Stimulated activated CD4-positive, alpha-beta T cell treated with anti-CD3 and anti-CD28 coated beads, Interleukin-2, amount 100 ng/mL, for 48 hours (primary cell): ENCODE data around the gene GDPD4.
"Not testable (repeated sequence)": the region's sequence is repeated elsewhere in the genome, so short reads cannot be mapped to it uniquely, and the experiment has no call there.

Experiments
- DNase-seq, 2 donors: peaks; one replicate each; pipeline ENCODE4 v3.0.0-alpha.2; 2020

The GDPD4 gene, protein sequence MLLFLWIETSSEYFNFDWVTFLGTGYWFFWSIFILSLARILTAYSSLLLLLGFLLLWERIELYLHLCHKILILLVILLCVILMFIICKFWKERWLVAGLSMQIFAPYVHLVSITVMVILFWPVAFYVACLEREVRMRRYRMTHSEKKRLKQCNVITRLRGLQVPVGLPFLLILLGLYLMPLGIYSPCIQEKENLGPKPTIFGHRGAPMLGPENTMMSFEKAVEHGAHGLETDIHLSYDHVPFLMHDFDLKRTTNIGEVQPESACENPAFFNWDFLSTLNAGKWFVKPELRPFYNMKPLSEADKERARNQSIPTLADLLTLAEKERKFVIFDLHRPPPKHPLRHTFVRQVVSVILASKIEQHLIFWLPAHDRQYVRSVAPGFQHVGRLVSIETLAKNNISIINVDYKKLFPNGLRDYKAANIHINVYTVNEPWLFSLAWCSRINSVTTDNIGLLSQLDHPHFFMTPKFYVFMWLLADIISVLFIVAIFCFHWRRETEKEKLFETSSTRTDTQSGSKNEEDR

DNA sequence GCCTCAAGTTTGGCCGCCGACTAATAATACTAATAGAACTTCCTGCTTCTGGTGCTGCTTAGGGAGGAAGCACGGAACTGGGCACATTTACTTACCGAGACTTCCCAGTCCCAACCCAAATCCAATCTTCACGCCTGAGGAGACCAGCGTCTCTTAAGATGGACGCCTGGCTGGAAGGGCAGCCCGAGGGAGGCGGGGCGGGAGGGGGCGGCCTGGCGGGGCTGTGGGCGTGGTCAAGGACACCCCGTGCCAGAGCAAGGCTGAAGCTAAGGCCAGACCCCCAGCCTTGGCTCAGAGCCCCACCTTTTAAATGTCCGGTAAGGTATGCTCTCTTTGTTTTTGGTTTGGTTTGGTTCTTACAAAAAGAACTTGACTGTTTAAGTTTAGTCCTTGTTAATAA, at the start of gene GDPD4:
Gene GDPD4 (minus strand): TSS at position 177 of the 400 bp plus-strand sequence. CDS start 16,549 bp downstream, outside the sequence.
- no peak for DNase-seq

DNA sequence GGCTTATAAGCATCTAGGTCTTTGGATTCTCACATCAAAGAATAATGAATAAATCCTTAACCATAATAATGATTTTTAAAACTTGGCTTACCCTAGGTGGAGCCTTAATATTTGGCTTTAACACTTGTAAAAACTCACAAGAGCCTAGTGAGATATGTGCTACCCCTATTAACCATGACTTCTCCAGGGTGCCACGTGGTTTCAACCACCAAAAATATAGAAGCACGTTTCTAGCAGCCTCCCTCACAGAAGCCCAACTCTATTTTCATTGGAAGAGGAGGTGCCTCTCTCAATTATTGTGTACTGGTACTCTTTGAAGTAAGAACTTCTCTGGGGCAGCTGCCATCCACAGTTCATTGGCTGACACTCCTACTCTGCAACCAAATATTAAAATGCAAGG, 46.5 kb upstream of the GDPD4 start:
- DNase-seq, result no peak

DNA sequence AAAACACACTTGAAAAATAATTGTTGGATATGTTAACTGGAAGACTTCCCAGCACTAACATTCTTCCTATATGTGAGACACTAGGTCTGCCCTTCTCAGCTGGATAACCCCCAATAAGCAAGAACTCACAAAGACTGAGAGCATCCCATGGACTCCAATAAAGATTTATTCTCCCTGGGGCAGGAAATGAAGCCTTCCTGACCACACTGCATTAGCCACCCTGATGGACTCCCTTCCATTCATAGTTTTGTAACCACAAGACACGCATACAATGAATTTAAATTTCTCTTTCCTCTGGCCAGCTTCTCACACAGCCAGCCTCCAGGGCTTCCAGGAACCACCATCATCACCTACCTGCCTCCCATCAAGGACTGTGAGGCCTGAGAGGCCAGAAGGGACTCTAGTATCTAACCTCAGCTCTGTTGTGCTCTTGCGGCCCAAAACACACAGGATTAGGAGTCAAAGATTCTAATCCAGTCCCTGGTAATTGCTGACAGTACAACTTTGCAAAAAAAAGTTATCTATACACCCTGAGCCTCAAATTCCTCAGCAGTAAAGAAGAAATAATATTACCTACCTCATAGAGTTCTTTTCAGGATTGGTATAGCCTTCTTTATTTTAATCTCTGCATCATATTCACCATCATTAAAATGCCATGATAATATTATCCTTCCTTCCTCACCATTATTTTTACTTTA, 45.6 kb upstream of the GDPD4 start:
- no peak for DNase-seq

DNA sequence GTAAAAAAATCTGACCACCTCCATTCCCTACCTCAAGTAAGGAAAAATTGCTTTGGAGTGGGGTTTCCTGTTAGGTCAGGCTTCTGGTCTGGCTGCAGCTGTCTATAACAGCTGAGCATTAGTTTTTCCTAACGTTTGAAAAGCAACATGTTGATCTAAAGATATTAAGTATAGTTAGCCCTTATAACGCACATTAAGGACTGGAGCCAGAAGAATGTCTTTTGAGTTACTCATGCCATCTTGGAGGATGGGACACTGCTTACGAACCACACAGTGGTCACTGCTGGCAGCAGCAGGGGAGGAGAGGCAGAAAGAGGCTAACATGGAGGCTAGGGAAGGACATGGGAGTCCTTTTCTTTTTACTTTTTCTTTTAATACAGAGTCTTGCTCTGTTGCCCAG, 44.1 kb upstream of the GDPD4 start:
- DNase-seq, result no peak

GRCh38 chr11:77340501-77340900, 39.0 kb upstream of the GDPD4 start:
- DNase-seq, result no peak

GRCh38 chr11:77332259-77332658, 30.8 kb upstream of the GDPD4 start:
- DNase-seq, result no peak

- no peak for DNase-seq
These were observed 23.7 kb upstream of the GDPD4 start for GRCh38 chr11:77325159-77325558.

- no peak for DNase-seq
These were observed 23.0 kb upstream of the GDPD4 start for GRCh38 chr11:77324508-77324907.

DNA sequence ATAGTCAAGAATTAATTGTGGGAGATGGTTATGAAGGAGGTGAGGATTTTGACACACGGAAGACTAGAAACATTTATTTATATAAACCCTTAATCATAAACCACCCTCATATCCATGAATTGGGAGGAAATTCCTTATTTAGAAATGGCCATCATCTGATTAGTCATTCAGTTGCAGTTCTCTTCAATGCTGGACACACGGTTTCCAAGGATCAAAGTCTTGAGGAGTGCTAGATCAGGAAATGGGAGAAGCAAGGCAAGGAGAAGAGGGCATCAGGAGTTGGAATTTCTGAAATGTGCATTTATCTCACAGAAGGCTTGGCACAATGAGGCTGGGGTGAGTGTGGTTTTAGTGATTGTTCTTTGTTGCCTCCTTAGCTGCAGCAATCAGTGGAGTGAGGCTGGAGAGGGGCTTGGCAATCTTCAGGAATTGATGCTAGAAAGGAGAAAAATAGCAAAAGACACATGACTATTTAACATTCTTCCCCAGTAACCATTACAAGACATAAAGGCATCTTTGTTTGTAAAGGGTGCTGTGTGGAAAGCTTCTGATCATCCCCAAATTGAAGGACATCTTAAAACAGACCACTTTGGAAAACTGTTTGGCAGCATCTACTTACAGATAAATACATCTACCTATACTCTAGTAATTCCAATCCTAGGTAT, 21.6 kb upstream of the GDPD4 start:
- DNase-seq, result no peak

- no peak for DNase-seq
These were observed 21.0 kb upstream of the GDPD4 start for GRCh38 chr11:77322506-77322905.

GRCh38 chr11:77320351-77320750, 18.9 kb upstream of the GDPD4 start:
- DNase-seq, result no peak

DNA sequence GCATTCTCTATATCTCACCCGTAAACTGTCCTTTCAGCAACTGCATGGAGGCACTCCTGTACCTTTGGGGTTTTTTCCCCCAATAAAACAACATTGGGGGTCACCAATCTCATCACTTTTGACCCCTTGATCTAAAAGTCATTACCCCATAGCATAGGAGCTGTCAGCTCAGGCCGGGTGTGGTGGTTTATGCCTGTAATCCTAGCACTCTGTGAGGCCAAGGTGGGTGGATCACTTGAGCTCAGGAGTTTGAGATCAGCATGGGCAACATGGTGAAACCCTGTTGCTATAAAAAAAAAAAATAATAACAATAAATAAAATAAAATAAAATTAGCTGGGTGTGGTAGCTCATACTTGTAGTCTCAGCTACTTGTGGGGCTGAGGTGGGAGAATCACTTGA, 17.1 kb upstream of the GDPD4 start:
- no peak for DNase-seq

DNA sequence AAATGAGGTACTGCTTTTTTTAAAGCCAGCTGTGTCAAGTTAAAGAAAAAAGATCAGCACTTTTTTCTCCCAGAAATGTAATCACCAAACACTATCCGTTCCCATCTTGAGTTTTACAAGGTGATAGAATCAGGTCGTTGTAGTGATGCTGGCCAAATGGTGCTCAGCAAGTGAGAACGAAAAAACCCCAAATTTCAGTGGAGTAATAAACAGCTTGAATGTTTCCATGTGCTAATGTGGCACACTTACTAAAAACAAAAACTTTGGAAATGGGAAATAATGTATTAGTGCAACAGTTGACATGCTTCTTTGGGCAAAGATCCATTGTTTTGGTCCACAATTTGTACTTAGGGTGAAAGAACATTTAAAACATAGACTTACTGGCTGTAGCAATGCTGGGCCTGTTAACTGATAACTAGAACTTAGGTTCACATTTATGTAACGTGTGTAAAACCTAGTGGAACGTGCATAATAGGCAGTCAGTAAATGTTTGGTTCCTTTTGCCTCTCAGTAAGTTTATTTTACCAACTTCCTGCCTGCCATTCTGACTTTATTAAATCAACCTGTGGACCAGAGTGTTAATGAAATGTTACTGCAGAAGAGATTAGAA, 15.4 kb upstream of the GDPD4 start:
- no peak for DNase-seq

DNA sequence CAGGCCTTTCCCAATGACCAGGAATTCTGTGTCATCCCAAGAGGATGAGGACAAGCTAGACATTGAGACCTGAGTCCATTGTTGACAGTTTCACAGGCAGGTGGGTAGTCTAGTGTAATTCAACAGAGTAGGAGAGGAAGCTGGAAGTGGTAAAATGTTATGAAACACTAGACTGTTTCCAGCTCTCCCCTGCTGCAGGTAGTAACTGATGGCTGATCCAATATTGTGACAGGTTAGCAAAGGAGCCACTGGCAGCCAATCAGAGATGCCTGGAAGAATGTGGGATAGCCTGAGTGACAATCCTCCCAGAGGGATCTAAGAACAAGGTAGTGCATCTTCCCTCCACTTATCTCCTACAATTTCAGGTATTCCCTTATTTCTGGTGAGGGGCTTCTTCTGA, 10.6 kb upstream of the GDPD4 start:
- DNase-seq, result no peak

DNA sequence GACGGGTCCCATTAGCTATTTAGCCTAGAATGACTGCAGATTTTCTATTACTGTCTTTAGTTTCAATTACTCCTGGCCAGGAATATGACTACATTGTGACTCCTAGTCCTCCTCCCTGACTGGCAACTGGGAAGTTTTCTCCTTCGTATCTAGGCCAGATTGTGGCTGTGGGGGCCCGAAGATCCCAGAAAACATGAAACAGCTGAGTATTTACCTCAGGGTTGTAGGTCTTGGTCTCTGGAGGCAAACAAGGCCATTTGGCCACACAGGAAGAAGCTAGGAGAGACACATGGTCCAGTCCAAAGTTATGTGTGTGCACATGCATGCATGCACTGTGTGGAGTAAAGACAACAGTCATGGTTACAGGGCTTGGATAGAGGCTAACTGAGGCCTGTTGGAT, 10.2 kb upstream of the GDPD4 start:
- DNase-seq, result no peak

- DNase-seq, result no peak
These were observed 9.2 kb upstream of the GDPD4 start for GRCh38 chr11:77310721-77311120.

DNA sequence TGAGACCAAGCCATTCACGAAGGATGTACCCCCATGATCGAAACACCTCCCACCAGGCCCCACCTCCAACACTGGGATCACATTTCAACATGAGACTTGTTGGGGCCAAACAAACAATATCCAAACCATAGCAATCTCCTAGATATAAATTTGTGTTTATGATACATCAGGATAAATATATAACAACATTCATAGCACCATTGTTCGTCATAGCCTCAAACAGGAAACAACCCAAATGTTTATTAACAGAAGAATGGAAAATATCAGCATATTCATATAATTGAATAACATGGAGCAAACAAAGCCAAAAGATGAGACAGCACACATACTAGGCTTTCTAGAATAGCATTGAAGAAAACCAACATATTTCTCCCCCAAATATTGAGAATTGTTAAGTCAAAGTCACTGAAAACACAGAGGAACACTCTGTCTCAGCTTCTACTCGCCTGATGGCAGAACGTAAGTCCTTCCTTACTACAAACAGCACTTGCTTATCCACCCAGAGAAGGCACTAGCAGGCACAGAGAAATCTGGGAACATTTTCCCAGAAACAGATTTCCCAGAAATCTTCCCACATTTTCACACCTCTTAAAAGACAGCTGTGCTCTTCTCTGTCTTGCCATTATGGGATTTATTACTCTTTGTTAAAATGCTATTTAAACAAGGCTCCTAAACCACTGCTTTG, 8.1 kb upstream of the GDPD4 start:
- DNase-seq, result no peak

- DNase-seq, result no peak
These were observed 7.4 kb upstream of the GDPD4 start for GRCh38 chr11:77308838-77309237.

- no peak for DNase-seq
These were observed 1.8 kb upstream of the GDPD4 start for GRCh38 chr11:77303328-77303727.

DNA sequence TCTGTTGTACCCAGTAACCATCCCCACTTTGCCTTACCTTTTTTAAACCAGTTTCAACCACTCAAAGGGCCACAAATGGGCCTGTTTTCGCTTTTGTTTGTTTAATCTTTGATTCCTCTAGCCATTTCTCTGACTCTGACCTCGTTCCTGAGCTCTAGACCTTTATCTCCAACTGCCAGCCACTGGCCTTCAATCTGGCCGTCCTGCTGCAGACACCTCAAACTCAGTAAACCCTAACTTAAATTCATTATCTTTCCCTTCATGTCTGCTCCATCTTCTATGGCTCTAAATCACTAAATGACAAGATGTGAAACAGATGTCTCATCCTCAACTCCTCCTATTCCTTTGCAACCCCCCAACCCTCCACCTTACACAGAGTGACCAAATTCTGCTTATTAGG, 1.3 kb upstream of the GDPD4 start:
- DNase-seq, result no peak

- DNase-seq, result no peak
These were observed 791 bp downstream of the GDPD4 start for GRCh38 chr11:77300695-77301094.

GRCh38 chr11:77300028-77300427, 1.5 kb downstream of the GDPD4 start:
- DNase-seq, result not testable (repeated sequence)
